ENCODE results near the gene MEF2D. TPM values are rescaled to one million over a fixed set of nuclear protein-coding genes. Genes with fewer than 3 reads are reported as not detected.

MEF2D gene
- total RNA-seq, 1 experiment from 2014 or later: 18.7 TPM

GRCh38 chr1:156499842-156500542 is 583 bp downstream of the MEF2D start:
- peaks cover 0 to 3% (median 2%) of the 10 kb centered on the region in 3 experiments; a peak in 2 of 7 replicates for H3K36me3 Mint-ChIP-seq (ENCODE audit: insufficient read depth in 1 of 3, low read depth in 3 of 3)
- no peak overlapping the region for H2AFZ ChIP-seq (ENCODE audit: low read length)

More at GRCh38 chr1:156499842-156500542, 583 bp downstream of the MEF2D start:
- no peak overlapping the region for H3K4ac ChIP-seq (ENCODE audit: low read depth, low read length)
- H2BK12ac ChIP-seq (ENCODE audit: insufficient read length, low read depth, low read length): no peak overlapping the region
- H3K4me1 ChIP-seq (ENCODE audit: insufficient read depth, low read length): peaks cover 19% of the 10 kb centered on the region
- no peak overlapping the region for H2BK15ac ChIP-seq (ENCODE audit: low read depth, low read length)
- H4K91ac ChIP-seq (ENCODE audit: insufficient read length, low read depth, low read length): no peak overlapping the region
- peaks cover 15% of the 10 kb centered on the region for H3K23me2 ChIP-seq (ENCODE audit: insufficient read length, low read depth, low read length, poor library complexity, severe bottlenecking)
- no peak for DNase-seq
- no peak overlapping the region for H4K8ac ChIP-seq (replicated peaks; ENCODE audit: insufficient read length, low read depth, low read length)
- Mint-ChIP-seq H3K4me1 (peaks cover 64 to 73% of the 10 kb centered on the region in 2 experiments), H3K27ac (peak overlapping the region in 1 of 3 experiments; percentile 79; a peak in 2 of 7 replicates), H3K9me3 (no peaks in the 10 kb centered on the region), H3K4me3 (peak overlapping the region; percentile 86 to 95), H3K27me3 (ENCODE audit: low read depth) (no peaks in the 10 kb centered on the region)
- H3K79me1 ChIP-seq (ENCODE audit: insufficient read depth, low read depth, low read length, poor library complexity, severe bottlenecking): no peaks in the 10 kb centered on the region
- H3K27ac ChIP-seq (ENCODE audit: insufficient read length, low read depth, low read length): no peak overlapping the region
- H3K56ac ChIP-seq (ENCODE audit: insufficient read length, low read depth, low read length): no peak overlapping the region
- no peak overlapping the region for H2BK20ac ChIP-seq (ENCODE audit: low read depth, low read length, poor library complexity, severe bottlenecking)
- H3K9ac ChIP-seq (ENCODE audit: extremely low read depth, insufficient read length, low read length): peak overlapping the region; percentile 10
- no peak for TF ChIP-seq CTCF (conservative IDR thresholded peaks at IDR 0.05)
- no peak overlapping the region for H3K14ac ChIP-seq (ENCODE audit: insufficient read depth, low read length)
- H4K20me1 ChIP-seq (ENCODE audit: control insufficient read depth, insufficient read depth, insufficient read length): no peaks in the 10 kb centered on the region
- no CpG with 5 or more reads among the region's 51 CpGs for WGBS (ENCODE audit: extremely low coverage, insufficient read length, low lambda C conversion rate)
- H3K79me2 ChIP-seq (ENCODE audit: insufficient read depth, low read length): peaks cover 13% of the 10 kb centered on the region; the same call in 1 of the 2 replicates
- no peak overlapping the region for H4K5ac ChIP-seq (ENCODE audit: insufficient read length, low read depth, low read length)
- no peak overlapping the region for H3T11ph ChIP-seq (ENCODE audit: low read length)
- no peaks in the 10 kb centered on the region for H3K9me3 ChIP-seq (ENCODE audit: control insufficient read depth, low read depth, low read length)
- no peak overlapping the region for H2BK5ac ChIP-seq (ENCODE audit: insufficient read length, low read length)
- peak overlapping the region; percentile 60 for H3K4me2 ChIP-seq (ENCODE audit: insufficient read depth, insufficient read length, low read length)
- H3K27me3 ChIP-seq (ENCODE audit: insufficient read depth, low read length): no peaks in the 10 kb centered on the region
- no peak overlapping the region for H3K23ac ChIP-seq (ENCODE audit: insufficient read length, low read depth, low read length)
- H3K18ac ChIP-seq (ENCODE audit: insufficient read length, low read depth, low read length): no peak overlapping the region
- H2BK120ac ChIP-seq (ENCODE audit: low read depth, low read length, poor library complexity, severe bottlenecking): no peak overlapping the region
- no peak overlapping the region for H2AK5ac ChIP-seq (ENCODE audit: insufficient read length, low read length)
